Kidney glomerular epithelial cell (primary cell): ENCODE data around the gene LDLRAD4.

Experiments used
- DNase-seq: peaks from one replicate; lab custom pipeline; 2025; lab: John Stamatoyannopoulos, UW

LDLRAD4 gene

DNA sequence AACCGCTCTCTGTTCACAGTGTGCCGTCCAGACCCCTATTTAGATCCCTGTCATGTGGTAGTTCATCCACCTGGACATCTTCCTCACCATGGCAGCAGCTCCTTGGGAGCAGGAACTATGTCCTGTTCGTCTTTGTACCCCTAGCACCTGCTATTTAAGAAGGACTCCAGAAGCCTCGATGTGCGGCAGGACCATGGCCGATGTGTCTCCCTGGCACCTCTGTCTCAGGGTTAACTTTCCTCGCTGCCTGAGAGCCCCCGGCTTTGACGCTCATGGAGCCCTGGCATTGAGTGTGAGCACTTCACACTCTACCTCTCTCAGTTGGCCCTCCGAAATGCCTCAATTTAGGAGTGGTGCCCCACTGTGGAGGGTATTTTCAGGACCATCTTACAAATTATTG is 355.8 kb downstream of the LDLRAD4 start:
- DNase-seq, result no peak

DNA sequence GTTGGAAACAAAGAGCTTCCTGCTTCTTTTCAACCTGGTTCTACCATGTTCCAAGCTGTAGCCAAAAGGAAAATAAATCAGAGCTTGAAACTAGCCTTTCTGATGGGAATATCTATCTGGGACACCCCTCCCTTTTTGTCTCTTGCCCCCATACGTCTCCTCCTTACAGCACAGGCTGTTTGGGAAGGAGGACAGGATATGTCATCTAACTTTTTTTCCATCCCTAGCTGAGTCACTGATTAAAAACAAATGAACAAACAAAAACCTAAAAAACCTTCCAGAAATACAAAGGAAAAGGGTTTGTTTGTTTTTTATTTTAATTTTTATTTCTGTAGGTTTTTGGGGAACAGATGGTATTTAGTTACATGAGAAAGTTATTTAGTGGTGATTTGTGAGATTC is 356.2 kb downstream of the LDLRAD4 start:
- no peak for DNase-seq

DNA sequence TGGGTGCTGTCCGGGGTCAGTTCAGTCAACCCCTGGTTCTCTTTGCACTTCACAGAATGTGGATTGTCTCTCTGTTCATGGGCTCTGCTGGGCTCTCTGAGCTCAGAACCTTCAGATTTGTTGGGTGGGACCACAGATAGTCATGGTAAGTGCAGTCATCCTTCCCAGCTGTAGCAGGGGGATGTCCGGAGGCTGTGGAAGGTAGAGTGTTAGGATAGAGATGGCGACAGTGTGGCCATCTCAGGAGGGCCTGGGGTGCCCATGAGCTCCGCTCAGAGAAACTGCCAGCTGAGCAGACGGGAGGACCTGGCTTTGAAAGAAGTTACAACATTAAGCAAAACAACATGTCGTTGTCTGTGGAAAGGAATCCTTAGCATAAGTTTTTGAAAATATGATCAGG is 358.0 kb downstream of the LDLRAD4 start:
- DNase-seq, result no peak

DNA sequence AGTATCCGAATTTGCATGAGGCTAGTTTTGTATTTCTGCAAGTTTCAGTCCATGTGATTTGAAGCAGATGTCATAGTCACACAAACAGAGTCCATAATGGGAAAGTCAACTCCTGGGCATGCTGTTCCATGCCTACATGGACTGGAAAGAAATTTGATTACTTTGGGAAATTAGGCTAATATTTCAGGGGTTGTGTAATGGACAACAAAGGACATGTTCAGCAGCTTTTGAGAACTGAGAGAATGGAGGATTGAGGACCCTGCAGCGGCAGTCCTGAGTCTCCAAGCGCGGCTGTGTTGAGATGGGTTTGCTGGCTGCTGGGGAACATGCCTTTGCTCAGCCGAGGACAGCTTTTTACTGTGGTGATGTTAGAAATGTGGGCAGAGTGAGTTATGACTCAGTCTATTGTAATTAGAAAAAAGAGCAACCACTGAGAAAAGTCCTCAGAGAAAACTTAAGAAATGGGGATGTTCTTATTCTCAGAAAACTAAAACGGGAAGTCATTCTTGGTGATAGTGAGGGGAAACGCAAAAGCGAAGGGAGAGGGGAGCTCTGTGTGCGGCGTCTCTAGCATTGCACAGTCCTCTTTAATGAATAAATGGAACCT is 358.6 kb downstream of the LDLRAD4 start:
- DNase-seq, result no peak

DNA sequence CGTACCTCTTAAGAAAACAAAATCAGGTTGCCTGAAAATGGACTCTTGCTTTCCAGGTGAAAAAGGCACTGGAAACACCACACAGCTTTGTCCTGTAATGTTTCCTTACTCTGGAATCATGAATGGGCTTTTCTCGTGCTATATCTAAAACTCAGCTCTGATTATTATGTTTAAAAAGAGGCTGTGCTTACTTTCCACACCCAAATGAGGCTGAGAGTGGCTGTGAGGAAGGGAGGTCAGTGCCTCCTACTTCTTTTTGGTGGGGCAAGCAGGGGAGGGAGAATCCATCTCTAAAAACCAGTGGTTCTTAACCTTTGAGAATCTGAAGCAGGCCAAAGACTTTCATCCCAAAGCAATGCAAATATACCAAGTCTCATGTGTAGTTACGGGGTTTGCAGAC is 359.2 kb downstream of the LDLRAD4 start:
- DNase-seq, result no peak

DNA sequence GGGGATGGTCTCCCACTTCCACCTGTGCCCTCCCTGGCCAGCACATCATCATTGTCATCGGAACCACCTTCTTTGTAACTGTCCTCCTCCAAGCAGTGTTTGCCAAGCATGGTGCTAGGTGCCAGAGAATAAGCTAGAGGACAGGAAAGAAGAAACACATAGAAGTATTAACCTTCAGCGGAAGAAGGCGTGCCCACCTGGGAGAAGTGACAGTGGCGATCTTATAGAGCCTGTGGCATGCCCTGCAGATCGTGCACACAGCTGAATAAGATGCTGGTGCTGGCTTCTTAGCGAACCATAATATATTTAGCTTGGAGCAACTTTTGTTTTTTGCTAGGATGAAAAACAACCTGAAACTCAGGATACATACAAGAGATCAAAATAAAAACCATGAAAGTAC is 359.8 kb downstream of the LDLRAD4 start:
- no peak for DNase-seq

DNA sequence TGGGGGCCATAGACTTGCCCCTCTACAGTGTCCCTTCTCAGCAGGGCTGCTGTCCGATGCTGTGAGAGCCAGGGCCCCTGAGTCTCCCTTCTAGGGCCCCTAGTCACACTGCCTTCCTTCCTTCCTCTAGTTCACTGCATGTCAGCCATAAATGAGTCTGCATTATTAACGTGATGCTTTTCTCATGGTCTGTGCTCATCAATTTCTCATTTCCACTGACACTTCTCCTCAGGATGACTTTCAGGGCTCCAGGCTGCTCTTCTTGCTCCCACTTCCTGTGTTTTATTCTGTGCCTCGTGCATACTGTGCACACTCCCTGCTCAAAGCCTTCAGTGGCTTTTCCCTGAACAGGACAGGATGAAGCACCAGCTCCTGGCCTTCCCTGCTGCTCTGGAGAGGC is 361.3 kb downstream of the LDLRAD4 start:
- no peak for DNase-seq

DNA sequence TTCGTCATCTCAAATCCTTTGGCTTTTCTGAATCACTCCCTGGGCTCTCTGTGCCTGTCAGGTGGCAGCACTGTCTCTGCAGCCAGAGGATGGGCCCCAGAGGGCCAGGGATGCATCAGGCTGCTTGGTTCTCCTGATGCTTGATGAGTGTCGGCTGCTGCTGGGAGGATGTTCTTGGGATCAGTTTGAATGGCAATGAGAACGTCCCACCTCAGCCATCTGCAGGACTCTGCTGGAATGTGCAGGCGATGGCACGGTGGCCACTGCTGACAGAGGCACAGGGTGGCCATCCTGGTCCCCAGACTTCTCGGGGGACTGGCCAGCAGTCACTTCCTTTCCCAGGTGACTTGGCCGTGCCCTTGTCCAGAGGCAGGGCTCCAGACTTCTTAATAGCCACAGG is 361.8 kb downstream of the LDLRAD4 start:
- no peak for DNase-seq

DNA sequence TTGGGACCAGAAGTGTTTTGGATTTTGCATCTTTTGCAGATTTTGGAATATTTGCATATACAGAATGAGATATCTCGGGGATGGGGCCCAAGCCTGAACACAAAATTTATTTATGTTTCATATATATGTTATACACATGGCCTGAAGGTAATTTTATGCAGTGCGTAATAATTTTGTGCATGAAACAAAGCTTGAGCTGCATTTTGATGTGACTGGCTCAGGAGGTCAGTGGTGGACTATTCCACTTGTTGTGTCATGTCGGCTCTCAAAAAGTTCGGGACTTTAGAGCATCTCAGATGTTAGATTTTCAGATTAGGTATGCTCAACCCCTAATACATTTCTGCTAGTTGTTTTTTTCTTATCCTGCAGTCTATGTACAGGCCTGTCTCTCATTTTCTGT is 362.4 kb downstream of the LDLRAD4 start:
- DNase-seq, result no peak

DNA sequence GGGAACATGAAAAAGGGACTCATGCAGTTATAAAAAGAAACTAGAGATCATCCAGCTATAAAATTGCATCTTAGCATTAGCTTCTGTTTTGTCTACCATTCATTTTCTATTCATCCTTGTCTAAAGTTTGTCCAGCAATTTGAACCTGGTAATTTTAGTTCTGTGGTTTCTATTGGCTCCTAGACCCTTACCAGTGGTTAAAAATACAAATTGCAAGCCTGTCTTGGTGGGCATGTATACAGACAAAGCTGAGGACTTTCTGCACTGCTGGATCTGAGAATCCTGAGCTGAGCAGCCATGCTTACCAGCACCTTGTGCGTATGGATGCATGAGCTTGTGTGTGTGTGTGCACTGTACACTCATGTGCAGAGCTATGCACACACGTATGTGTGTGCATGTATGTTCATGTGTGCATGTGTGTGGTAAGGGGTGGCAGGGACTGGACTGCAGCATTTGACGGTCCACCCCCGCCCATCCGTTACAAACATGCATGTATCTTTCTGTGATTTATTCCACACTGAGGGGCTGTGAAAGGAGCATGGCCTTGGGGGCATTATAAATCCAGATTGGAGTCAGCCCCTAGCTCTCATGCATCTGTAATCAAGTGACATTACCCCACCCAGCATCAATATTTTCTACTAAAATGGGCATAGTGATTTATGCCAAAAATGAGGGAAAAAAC is 363.1 kb downstream of the LDLRAD4 start:
- no peak for DNase-seq

DNA sequence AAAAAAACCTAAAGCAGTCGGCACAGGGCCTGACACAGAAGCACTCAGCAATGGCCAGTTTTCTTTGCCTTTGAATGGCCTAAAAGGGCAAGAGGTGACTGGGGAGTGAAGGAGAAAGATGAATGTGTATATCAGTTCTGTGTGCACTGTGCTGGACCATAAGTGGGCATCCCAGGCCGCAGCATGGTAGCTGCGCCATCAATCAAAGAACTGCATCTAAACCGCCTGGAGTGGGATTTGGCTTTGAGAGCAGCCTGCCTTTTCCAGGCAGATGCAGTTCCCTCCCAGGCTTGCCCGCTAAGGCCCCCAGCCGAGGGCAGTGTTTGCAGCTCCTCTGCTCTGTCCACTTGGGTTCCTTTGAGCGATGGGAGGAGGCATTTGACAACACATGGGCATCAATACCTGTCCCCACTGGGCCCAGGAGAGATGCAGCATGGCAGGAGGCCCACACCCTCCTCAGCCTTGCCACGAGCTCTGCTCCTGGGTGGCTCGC is 363.7 kb downstream of the LDLRAD4 start:
- no peak for DNase-seq

DNA sequence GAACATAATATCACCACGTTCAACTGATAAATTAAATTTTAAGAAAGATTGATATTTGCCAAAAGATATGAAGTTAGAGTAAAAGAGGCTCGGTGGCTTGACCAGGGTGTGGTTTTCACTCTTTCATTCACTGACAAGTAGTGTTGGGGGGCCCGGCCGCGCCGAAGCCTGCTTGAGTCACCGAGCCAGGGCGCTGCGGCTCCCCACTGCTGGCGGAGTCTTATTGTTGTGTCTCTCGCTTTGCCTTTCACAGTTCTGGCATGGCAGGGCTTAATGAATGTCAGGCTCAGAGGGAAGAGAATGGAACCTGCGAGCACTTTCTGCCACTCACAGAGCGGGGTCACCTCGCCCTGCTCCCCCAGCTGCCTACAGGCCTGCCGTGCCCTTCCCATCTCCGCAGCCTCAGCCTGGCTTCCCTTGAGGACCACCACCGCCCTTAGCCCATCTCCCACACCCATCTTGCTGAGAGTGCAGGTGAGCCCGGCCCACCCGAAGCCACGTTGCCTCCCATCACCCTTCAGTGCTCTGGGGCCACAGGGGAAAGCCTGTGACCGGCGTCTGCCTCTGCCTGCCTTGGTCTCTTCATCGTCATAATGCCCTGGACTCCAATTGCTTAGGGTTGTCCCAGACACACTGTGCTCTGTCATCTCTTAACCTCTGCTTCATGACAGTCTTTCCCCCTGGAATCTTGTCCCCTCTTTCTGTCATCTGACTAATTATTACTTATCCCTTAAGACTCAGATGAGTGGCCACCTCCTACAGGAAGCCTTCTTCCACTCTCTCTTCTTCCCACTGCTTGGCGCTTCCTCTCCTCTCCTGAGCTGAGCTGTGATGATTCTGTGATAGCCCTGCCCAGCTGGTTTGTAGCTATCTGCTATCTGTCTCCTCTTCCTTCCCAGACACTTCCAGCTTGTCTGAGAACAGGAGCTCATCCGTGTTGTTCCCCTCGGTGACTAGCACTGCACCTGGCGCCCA is 365.3 kb downstream of the LDLRAD4 start:
- DNase-seq, result no peak

DNA sequence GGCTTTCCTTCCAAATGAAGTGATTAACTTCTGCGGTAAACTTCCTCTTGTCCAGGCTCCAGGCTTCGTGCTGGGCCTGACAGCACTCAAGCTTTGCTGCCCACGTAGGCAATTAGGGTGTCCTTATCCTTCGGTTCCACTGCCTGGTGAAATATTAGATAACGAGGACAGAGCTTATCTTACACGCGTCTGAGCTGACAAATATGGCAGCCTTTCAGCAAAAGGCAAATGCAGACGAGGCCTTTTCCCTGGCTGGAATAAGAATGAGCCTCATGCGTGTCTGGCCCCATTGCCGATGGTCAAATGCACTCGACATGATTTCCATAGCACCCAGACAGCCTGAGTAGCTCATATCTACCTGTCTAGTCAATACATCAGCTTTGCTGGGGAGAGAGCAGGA is 366.3 kb downstream of the LDLRAD4 start:
- no peak for DNase-seq

DNA sequence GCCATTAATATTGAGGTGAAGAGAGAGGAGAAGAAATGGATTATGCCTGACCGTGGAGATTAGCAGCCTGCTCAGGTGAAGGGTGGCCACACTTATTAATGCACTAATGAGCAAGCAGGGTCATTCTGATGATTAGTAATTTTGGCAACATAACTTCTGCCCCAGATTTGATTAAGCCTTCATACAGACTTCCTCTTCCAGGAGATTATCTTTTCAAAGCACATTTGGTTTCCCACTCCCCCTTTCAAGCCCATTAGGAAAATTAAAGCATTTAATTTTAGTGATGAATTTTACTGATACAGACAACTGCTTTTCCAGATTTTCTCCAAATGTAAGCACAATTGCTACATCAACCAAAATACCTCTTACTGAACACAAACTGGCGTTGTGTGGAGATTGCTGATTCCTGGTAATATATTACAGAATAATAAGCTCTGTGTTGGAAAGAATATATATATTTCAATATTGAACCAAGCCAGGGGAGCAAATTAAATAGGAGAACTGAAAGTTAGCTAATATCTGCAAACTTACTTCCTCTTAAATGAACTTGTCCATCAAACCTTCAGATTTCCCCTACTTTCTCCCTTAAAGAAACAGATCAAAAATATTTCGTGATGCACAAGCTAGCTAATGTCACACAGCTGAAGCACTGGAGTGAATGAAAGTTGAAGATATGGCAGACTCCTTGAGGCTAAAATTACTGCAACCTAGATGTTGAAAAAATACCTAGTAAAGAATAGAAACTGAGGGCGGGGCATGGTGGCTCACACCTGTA is 367.0 kb downstream of the LDLRAD4 start:
- DNase-seq, result no peak

DNA sequence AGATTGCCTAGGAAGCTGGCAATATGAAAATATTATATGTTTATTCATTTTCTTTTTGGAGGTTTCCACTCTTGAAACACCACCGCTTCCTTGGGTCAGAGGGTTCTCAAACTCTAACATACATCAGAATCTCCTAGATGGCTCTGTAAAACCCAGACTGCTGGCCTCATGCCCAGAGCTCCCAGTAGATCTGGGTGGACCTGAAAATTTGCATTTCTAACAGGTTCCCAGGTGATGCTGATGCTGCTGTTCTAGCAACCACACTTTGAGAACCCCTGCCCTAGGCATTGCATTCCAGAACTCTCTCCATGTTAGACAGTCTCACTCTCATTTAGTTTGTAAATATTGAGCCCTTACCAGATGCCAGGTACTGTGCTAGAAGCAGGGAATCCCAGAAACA is 368.4 kb downstream of the LDLRAD4 start:
- no peak for DNase-seq

DNA sequence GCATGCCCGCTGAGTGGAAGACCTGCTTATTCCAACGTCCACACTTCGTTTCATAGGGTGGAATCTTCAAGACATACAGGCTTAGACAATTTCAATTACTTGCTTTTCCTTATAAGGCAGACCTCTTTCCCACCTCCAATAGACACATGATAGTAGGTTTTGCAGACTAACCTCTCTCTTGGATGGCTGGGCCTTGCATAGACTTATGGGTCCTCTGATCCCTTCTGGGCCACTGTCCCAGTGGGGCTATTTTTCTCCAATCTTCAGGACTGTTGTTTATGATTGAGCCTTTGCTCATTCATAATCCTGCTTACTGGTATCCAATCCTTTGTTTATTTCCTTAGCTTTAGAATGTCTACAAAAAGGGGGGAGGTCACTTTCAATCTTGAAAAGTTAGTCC is 368.9 kb downstream of the LDLRAD4 start:
- no peak for DNase-seq

DNA sequence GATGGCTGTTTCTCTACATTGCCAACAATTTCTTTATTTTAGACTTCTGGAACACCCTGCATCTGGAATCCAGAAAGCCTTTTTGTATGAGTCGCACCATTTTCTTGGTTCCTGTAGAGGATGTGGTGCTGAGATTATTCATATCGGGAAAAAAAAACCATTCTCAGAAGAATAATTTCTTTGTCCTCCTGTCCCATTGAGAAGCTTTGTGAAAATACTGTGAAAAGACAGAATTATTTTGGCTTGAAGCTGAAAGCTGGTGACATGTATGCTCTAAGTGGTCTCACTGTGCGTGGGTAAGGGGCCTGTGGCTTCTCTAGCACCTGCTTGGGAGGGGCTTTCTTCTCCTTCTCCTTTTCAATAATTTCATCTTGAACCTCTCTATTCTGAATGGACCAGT is 369.4 kb downstream of the LDLRAD4 start:
- DNase-seq, result no peak

DNA sequence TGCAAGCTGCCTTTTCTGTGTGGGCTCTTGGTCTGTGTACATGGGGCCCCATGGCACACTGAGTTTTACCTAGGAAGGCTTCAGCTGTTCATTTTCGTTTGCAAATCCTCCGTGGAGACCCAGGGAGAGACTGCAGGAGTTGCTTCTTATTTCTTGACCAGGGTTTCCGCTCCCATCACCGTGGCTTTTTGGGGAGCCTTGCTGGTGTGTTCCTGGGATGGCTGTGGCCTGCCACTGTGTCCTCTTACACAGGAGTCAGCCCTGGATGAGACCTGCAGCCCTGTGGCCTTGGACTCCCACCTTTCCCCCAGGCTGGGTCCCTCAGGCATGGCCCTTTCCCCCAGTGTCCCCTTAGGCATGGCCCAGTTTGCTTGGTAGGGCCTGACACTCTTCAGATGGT is 370.8 kb downstream of the LDLRAD4 start:
- DNase-seq, result no peak

DNA sequence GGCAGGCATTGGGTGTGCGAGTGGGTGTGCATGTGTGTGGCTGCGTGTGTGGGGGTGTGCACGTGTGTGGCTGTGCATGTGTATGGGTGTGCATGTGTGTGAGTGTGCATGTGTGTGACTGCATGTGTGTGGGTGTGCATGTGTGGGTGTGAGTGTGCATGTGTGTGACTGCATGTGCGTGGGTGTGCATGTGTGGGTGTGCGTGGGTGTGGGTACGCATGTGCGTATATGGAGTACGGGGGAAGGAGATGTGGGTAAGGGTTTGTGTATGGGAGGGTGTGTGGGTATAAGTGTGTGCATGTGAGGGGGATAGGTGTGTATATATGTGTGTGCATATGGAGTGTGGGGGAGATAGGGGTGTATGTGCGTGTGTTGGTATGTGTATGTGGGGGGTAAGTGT is 371.4 kb downstream of the LDLRAD4 start:
- DNase-seq, result no peak

DNA sequence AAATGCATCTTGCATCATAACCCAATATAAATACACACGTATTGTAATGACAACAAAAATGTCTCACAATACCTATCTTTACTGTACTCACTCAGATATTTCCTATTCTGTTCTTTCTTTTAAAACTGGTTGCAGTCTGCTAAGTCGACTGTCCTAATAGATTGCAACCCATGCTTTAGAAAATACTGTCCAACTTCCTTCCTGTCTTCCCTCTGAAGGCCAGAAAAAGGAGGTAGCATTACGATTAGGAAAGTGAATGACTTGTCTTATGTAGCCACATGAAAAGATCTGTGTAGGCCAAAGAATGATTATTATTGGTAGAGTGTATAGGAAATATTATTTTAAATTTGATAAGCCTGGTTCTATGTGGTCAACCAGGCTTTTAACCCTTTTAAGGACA is 373.7 kb downstream of the LDLRAD4 start:
- DNase-seq, result no peak

DNA sequence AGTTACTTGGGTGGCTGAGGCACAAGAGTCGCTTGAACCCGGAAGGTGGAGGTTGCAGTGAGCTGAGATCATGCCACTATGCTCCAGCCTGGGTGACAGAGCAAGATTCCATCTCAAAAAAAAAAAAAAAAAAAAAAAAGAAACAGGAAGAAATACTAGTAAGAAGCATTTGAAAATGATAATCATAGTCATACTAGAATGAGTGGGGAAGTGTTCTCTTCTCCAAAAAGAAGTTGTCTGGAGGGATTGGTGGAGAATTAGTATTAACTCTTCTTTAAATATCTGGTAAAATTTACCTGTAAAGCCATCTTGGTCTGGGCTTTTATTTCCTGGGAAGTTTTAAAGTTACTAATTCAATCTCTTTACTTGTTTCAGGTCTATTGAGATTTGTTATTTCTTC is 376.0 kb downstream of the LDLRAD4 start:
- DNase-seq, result no peak

DNA sequence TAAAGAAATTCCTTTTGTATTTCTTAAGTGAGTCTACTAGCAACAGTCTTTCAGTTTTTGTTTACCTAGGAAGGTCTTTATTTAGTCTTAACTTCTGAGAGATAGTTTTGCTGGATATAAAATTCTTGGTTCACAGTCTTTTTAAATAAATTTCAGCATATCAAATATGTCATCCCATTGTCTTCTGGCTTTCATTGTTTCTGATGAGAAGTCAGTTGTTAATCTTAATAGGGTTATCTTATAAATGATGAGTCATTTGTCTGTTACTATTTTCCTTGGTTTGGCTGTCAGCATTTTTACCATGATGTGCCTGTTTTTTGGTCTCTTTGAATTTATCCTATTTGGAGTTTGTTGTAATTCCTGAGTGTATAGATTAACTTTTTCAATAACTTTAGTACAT is 378.5 kb downstream of the LDLRAD4 start:
- no peak for DNase-seq
